Esophagus (tissue), 2 donors: ENCODE results near the gene WSCD1. TPM values are rescaled to one million over a fixed set of nuclear protein-coding genes. Genes with fewer than 3 reads are reported as not detected.
A peak's percentile ranks its signal among the peaks of the same experiment; 100 is the strongest.

Experiments
- H3K27ac ChIP-seq, 2 donors: one replicate each; pipeline ENCODE4 v1.5.1; 2013; ENCODE audit warnings: low read depth in 2 of 2, mild to moderate bottlenecking in 2 of 2, inconsistent platforms in 1 of 2, low read length in 1 of 2, moderate library complexity in 1 of 2
- H3K27me3 ChIP-seq, 2 donors: one replicate each; pipeline ENCODE4 v1.6.1; 2013; ENCODE audit warnings: low read length in 2 of 2, control low read depth in 1 of 2, mild to moderate bottlenecking in 1 of 2; ENCODE audit not compliant: insufficient read depth in 2 of 2, control insufficient read depth in 1 of 2
- H3K36me3 ChIP-seq, 2 donors: one replicate each; pipeline ENCODE4 v1.6.1; 2013; ENCODE audit warnings: low read length in 1 of 2; ENCODE audit not compliant: control insufficient read depth in 2 of 2, insufficient read depth in 2 of 2
- H3K4me1 ChIP-seq, 2 donors: one replicate each; pipeline ENCODE4 v1.6.1; 2013; ENCODE audit warnings: low read length in 1 of 2; ENCODE audit not compliant: control insufficient read depth in 2 of 2, insufficient read depth in 2 of 2
- H3K4me3 ChIP-seq, 2 donors: one replicate each; pipeline ENCODE4 v1.5.1; 2013; ENCODE audit warnings: low read length in 2 of 2, mild to moderate bottlenecking in 2 of 2, low read depth in 1 of 2, moderate library complexity in 1 of 2
- H3K9me3 ChIP-seq, 2 donors: one replicate each; pipeline ENCODE4 v1.6.1; 2013; ENCODE audit warnings: mild to moderate bottlenecking in 2 of 2, low read depth in 1 of 2, low read length in 1 of 2, moderate library complexity in 1 of 2; ENCODE audit not compliant: control insufficient read depth in 2 of 2, insufficient read depth in 1 of 2
- WGBS, 2 donors: extraction: QIAGEN DNeasy Blood & Tissue Kit; methylation state at CpG; one replicate each; pipeline ENCODE4 v1.1.7; 2013; 5-methylcytosine and 5-hydroxymethylcytosine counted together
- polyA plus RNA-seq, 2 donors: library from polyadenylated mRNA; stranded (reverse); fragments of 200-250 nt; gene quantifications; one replicate each; pipeline ENCODE4 v1.2.3, GENCODE V29; 2013
- donor health status: healthy with polysubstance abuse.
- donor health status: Bipolar disorder and iron deficiency.

Gene WSCD1
- under 1 TPM; 0.16 to 0.45 TPM for polyA plus RNA-seq

GRCh38 chr17:6069539-6070429 lies at the start of gene WSCD1:
Gene WSCD1 (plus strand): TSS chr17:6070379. CDS start chr17:6080659, 10,280 bp downstream.
- Histone ChIP-seq H3K4me3 (peak within 1 kb of the TSS; percentile 31 to 63), H3K27me3 (peaks cover 0 to 3% of the 10 kb centered on the region in 2 donors), H3K4me1 (peaks cover 4 to 5% of the 10 kb centered on the region in 2 donors), H3K9me3 (peaks cover 0 to 4% of the 10 kb centered on the region in 2 donors), H3K27ac (no peak within 1 kb of the TSS), H3K36me3 (no peaks in the 10 kb centered on the region)
- WGBS, 2 donors = 7% methylated on average over 54 to 71 of the region's 71 CpGs

DNA sequence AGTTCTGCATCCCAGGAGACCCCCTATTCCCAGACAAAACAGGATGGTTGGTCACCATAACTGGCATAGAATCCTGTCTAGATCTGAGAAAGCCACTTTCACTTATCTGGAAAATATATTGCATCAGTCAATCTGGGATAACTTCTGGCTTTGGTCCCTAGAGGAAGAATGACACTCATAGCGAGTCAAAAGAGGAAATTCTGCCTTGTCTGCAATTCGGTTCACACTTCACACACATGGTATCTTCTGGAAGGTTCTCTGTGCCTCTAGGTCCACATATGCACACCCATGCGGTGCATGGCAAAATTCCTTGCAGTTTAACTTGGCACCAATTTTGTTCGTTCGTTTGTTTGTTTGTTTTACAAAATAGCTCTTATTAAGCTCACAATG lies 49.2 kb upstream of the WSCD1 start:
- Histone ChIP-seq H3K27ac (no peak overlapping the region), H3K4me1 (no peaks in the 10 kb centered on the region), H3K27me3 (peaks cover 0 to 2% of the 10 kb centered on the region in 2 donors), H3K9me3 (peaks cover 0 to 4% of the 10 kb centered on the region in 2 donors), H3K36me3 (no peaks in the 10 kb centered on the region), H3K4me3 (no peak overlapping the region)
- 65 to 69% methylated on average over 5 of the region's 5 CpGs for WGBS, 2 donors

DNA sequence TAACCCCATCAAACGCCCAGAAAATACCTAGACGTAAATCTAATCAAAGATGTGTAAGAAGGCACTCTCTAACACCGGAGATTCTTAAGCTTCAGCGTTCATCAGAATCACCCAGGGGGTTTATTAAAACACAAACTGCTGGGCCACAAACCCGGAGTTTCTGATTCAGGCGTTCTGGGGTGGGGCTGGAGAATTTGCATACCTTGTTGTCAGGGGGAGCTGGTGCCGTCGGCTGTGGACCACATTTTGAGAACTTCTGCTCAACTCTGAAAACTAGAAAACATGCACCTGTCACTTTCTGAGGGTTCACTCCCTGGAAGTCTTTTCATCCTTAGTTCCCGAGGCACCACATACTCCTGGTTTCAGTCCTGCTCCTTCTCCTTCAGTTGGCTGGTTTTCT lies 48.6 kb upstream of the WSCD1 start:
- Histone ChIP-seq H3K27ac (no peak overlapping the region), H3K36me3 (no peaks in the 10 kb centered on the region), H3K27me3 (peaks cover 0 to 2% of the 10 kb centered on the region in 2 donors), H3K4me3 (no peak overlapping the region), H3K9me3 (peaks cover 0 to 4% of the 10 kb centered on the region in 2 donors), H3K4me1 (no peaks in the 10 kb centered on the region)
- 76 to 84% methylated on average over 9 of the region's 9 CpGs for WGBS, 2 donors

- Histone ChIP-seq H3K27ac (no peak overlapping the region), H3K27me3 (peaks cover 0 to 2% of the 10 kb centered on the region in 2 donors), H3K4me3 (no peak overlapping the region), H3K9me3 (peaks cover 0 to 4% of the 10 kb centered on the region in 2 donors), H3K4me1 (no peaks in the 10 kb centered on the region), H3K36me3 (no peaks in the 10 kb centered on the region)
- WGBS, 2 donors = 43 to 51% methylated on average over 6 of the region's 6 CpGs
These were observed 46.9 kb upstream of the WSCD1 start for GRCh38 chr17:6023036-6023831.

GRCh38 chr17:6024576-6024975 lies 45.6 kb upstream of the WSCD1 start:
- no peaks in the 10 kb centered on the region for H3K36me3 ChIP-seq
- peaks cover 0 to 4% of the 10 kb centered on the region in 2 donors for H3K9me3 ChIP-seq
- H3K27ac ChIP-seq = no peak overlapping the region
- WGBS, 2 donors = 57 to 66% methylated on average over 6 of the region's 6 CpGs
- no peak overlapping the region for H3K4me3 ChIP-seq
- no peaks in the 10 kb centered on the region for H3K4me1 ChIP-seq
- H3K27me3 ChIP-seq = peaks cover 0 to 2% of the 10 kb centered on the region in 2 donors

DNA sequence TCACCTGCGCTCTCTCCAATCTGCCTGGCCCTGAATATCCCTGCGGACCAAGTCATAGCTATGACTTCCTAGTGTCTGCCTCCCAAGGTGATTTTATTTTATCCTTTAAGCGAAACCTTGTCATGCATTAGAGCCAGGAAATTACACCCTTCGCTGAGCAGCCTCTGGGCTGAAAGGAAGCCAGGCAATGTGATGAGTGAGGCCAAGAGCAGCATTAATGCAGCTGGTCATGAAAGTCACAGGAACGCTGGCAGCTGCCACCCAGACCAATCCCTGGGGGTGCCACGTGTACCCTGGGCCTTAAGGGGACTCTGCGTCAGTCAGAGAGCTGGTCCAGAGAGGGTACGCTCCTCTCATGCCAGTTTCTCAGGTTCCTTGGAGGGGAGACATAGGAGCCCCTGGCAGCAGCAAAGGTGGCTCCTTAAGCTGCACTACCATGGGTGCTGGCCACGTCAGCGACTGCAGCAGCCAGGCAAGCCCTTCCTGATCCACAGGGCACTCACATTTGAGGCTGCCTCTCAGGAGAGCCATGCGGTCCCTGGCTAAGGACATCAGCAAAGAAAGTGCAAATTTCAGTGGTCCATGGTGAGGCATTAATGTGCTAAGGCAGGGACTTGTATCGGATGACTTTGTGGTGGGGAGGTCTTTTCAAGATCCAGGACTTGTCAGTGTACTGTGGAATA lies 42.7 kb upstream of the WSCD1 start:
- peaks cover 0 to 2% of the 10 kb centered on the region in 2 donors for H3K9me3 ChIP-seq
- peaks cover 0 to 2% of the 10 kb centered on the region in 2 donors for H3K27me3 ChIP-seq
- H3K4me3 ChIP-seq = no peak overlapping the region
- no peaks in the 10 kb centered on the region for H3K4me1 ChIP-seq
- no peak overlapping the region for H3K27ac ChIP-seq
- WGBS, 2 donors = 52 to 57% methylated on average over 12 of the region's 12 CpGs
- H3K36me3 ChIP-seq = no peaks in the 10 kb centered on the region

DNA sequence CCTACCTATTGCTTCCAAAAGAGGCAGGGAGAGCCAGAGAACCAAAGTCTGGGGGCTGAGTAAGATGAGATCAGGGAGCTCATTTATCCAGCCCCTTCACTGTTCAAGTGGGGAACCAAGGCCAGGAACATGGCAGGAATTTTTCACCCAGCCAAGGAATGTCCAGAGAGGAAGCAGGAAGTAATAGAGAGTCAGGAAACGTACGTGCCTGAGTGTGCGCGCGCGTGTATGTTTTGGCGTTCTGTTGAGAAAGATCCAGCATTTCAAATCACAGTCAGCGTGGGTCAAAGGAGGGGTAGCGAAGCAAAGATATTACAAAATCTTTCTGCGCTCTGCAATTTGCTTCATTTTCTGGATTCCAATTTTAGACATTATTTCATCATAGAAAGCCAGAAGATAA lies 41.9 kb upstream of the WSCD1 start:
- Histone ChIP-seq H3K4me3 (no peak overlapping the region), H3K4me1 (no peaks in the 10 kb centered on the region), H3K36me3 (no peaks in the 10 kb centered on the region), H3K27me3 (peaks cover 0 to 2% of the 10 kb centered on the region in 2 donors), H3K27ac (no peak overlapping the region), H3K9me3 (peaks cover 0 to 2% of the 10 kb centered on the region in 2 donors)
- WGBS, 2 donors = 56 to 67% methylated on average over 10 of the region's 10 CpGs

- Histone ChIP-seq H3K9me3 (no peaks in the 10 kb centered on the region), H3K4me1 (no peaks in the 10 kb centered on the region), H3K36me3 (no peaks in the 10 kb centered on the region), H3K4me3 (no peak overlapping the region), H3K27ac (no peak overlapping the region), H3K27me3 (no peaks in the 10 kb centered on the region)
- 74 to 75% methylated on average over 7 of the region's 7 CpGs for WGBS, 2 donors
These were observed 34.3 kb upstream of the WSCD1 start for GRCh38 chr17:6035801-6036394.

GRCh38 chr17:6040504-6040903 lies 29.7 kb upstream of the WSCD1 start:
- Histone ChIP-seq H3K27ac (no peak overlapping the region), H3K27me3 (no peaks in the 10 kb centered on the region), H3K4me1 (no peaks in the 10 kb centered on the region), H3K9me3 (no peaks in the 10 kb centered on the region), H3K36me3 (no peaks in the 10 kb centered on the region), H3K4me3 (no peak overlapping the region)
- WGBS, 2 donors = 65 to 68% methylated on average over 13 of the region's 13 CpGs
